Activated CD8-positive, alpha-beta T cell treated with anti-CD3 and anti-CD28 coated beads, Interleukin-2, amount 10 ng/mL, durations not matched to agents 7 days and 5 days (primary cell): Measurements from ENCODE around the gene G0S2. TPM values are rescaled to one million over a fixed set of nuclear protein-coding genes. Genes with fewer than 3 reads are reported as not detected.
"Not testable (repeated sequence)": the region's sequence is repeated elsewhere in the genome, so short reads cannot be mapped to it uniquely, and the experiment has no call there.

ENCODE experiments used
- ATAC-seq: fragments of 150-1000 bp; cut with Tn5 transposase; one replicate; pipeline ENCODE4 v1.10.0; 2021; ENCODE audit warnings: moderate library complexity
- CTCF ChIA-PET: fragments of 350-600 bp; sonication (Branson Sonifier 250); formaldehyde crosslinking; loops from one replicate; lab custom pipeline; 2021; ENCODE audit warnings: antibody characterized with exemption; lab: Charles Lee
- POLR2A ChIA-PET: fragments of 350-600 bp; sonication (Branson Sonifier 250); formaldehyde crosslinking; loops from one replicate; lab custom pipeline; 2021; ENCODE audit warnings: antibody characterized with exemption; lab: Charles Lee
- DNase-seq: peaks from one replicate; pipeline ENCODE4 v3.0.0-alpha.2; 2020
- H3K27ac Mint-ChIP-seq: one replicate; pipeline ENCODE4 v1.8.0; 2021; ENCODE audit warnings: mild to moderate bottlenecking, mixed read lengths
- H3K27me3 Mint-ChIP-seq: one replicate; pipeline ENCODE4 v1.8.0; 2021; ENCODE audit warnings: low read depth, mixed read lengths
- H3K36me3 Mint-ChIP-seq: one replicate; pipeline ENCODE4 v1.8.0; 2021; ENCODE audit warnings: low read depth, mixed read lengths
- H3K4me1 Mint-ChIP-seq: one replicate; pipeline ENCODE4 v1.8.0; 2021; ENCODE audit warnings: low read depth, mixed read lengths
- H3K4me3 Mint-ChIP-seq: one replicate; pipeline ENCODE4 v1.8.0; 2021; ENCODE audit warnings: mild to moderate bottlenecking, mixed read lengths
- H3K9me3 Mint-ChIP-seq: one replicate; pipeline ENCODE4 v1.8.0; 2022; ENCODE audit warnings: mixed read lengths; ENCODE audit not compliant: insufficient read depth
- total RNA-seq, 2 experiments: library from RNA; stranded (reverse); gene quantifications; one replicate each; pipeline ENCODE4 v1.2.3, GENCODE V29; 2021

G0S2 gene
- total RNA-seq, 2 experiments from 2014 or later, result not detected

DNA sequence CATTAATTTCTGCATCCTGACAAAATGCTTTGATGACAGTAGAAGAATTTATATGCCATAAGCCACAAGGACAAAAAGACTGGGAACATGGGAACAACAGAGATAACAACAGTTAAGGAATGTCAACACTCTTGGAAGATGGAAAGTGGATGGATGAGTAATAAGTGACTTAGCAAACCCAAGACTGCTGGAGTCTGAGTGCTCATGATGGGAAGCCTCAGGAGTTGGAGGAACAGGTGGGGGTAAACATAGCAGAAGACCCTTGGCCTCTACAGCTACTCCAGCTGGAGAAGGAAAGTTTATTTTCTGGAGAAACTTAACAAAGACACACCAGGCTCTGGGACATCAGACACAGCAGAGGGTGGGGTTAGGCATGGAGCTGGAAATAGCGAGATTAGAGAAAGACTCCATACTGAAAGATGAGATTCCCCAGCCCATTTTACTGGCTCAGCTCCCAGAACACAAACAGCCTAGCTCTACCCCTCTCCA lies 13.6 kb downstream of the G0S2 start:
- ChIA-PET POLR2A (interaction anchor here (0.6 kb wide), 1 partner anchor 47 kb away, joined by 3 read pairs; no protein-coding TSS in a partner anchor), CTCF (interaction anchor here (1.2 to 3.8 kb wide), 4 partner anchors 59 to 139 kb away, joined by 3 to 19 read pairs (median 10); partner anchors contain the start of gene UTP25)
- Mint-ChIP-seq H3K9me3 (no peaks in the 10 kb centered on the region), H3K36me3 (peaks cover 1% of the 10 kb centered on the region), H3K27me3 (peaks cover 11% of the 10 kb centered on the region), H3K27ac (no peak overlapping the region), H3K4me1 (peaks cover 43% of the 10 kb centered on the region), H3K4me3 (no peak overlapping the region)
- DNase-seq, result no peak
- no peak for ATAC-seq

DNA sequence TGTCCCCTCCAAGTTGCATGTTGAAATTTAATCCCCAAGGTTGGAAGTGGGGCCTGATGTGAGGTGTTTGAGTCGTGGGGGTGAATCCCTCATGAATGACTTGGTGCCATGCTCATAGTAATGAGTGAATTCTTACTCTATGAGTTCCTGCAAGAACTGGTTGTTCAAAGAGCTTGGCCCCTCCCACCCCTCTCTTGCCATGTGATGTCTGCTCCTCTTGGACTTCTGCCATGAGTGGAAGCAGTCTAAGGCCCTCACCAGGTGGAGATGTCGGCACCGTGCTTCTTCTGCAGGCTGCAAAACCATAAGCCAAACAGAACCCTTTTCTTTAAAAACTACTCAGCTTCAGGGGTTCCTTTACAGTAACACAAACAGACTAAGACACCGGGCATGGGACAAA lies 14.3 kb downstream of the G0S2 start:
- ATAC-seq, result no peak
- no peak overlapping the region for H3K4me3 Mint-ChIP-seq
- POLR2A ChIA-PET, result no interaction called here
- H3K27me3 Mint-ChIP-seq, result peaks cover 11% of the 10 kb centered on the region
- no peak overlapping the region for H3K27ac Mint-ChIP-seq
- CTCF ChIA-PET, result interaction anchor here (1.2 to 5.2 kb wide), 6 partner anchors 58 to 139 kb away, joined by 3 to 46 read pairs (median 9); partner anchors contain the start of gene UTP25
- H3K36me3 Mint-ChIP-seq, result peaks cover 1% of the 10 kb centered on the region
- H3K4me1 Mint-ChIP-seq, result peaks cover 44% of the 10 kb centered on the region
- DNase-seq, result no peak
- H3K9me3 Mint-ChIP-seq, result no peaks in the 10 kb centered on the region

DNA sequence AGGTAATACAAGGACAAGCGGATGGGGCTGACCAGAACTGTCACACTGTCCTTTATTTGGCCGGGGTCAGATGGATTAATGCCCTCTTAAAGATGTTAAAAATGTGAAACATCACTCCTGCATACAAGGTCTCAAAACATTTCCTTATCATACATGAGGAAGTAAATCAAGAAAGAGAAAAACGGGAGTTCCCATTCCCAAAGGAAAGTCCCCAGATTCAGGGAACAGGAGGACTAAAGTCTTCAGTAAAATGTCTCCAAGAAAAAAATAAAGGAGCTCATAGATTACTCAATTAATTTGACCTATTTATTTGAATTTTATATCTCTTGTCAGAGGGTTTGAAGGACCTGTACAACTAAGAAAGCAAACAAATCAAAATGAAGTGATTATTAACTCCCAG lies 16.0 kb downstream of the G0S2 start:
- H3K4me3 Mint-ChIP-seq, result no peak overlapping the region
- DNase-seq (no peak), ATAC-seq (no peak)
- CTCF ChIA-PET, result interaction anchor here (1.1 to 5.2 kb wide), 16 partner anchors 14 to 126 kb away, joined by 3 to 46 read pairs (median 5); partner anchors contain the start of genes G0S2 and LAMB3
- H3K4me1 Mint-ChIP-seq, result peaks cover 30% of the 10 kb centered on the region
- peaks cover 8% of the 10 kb centered on the region for H3K27me3 Mint-ChIP-seq
- POLR2A ChIA-PET, result no interaction called here
- H3K9me3 Mint-ChIP-seq, result no peaks in the 10 kb centered on the region
- H3K36me3 Mint-ChIP-seq, result no peaks in the 10 kb centered on the region
- H3K27ac Mint-ChIP-seq, result no peak overlapping the region

DNA sequence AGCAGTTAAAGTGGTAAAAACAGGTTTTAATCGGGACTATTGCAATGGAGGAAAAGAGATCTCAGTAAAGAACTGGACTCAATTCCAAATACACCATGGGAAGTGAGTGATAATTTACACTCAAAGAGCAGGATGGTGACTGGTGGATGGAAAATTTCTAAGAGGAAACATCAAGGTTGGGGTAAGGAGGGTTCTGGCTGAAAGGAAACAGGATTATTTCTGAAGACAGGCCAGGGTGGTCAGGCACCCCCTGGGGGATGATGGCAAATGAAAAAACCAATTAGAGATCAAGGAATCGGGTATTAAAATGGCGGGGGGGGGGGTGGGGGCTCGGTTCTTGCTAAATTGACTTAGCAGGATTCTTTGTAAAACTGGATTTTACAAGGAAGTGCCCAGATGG lies 17.1 kb downstream of the G0S2 start:
- ATAC-seq (no peak), DNase-seq (no peak)
- Mint-ChIP-seq H3K36me3 (no peaks in the 10 kb centered on the region), H3K4me3 (no peak overlapping the region), H3K4me1 (peaks cover 30% of the 10 kb centered on the region), H3K9me3 (no peaks in the 10 kb centered on the region), H3K27me3 (peaks cover 3% of the 10 kb centered on the region), H3K27ac (no peak overlapping the region)
- ChIA-PET POLR2A (no interaction called here), CTCF (interaction anchor here (1.0 to 5.2 kb wide), 30 partner anchors 7 to 125 kb away, joined by 3 to 46 read pairs (median 4); partner anchors contain the start of genes CAMK1G, G0S2, HSD11B1 and LAMB3)

DNA sequence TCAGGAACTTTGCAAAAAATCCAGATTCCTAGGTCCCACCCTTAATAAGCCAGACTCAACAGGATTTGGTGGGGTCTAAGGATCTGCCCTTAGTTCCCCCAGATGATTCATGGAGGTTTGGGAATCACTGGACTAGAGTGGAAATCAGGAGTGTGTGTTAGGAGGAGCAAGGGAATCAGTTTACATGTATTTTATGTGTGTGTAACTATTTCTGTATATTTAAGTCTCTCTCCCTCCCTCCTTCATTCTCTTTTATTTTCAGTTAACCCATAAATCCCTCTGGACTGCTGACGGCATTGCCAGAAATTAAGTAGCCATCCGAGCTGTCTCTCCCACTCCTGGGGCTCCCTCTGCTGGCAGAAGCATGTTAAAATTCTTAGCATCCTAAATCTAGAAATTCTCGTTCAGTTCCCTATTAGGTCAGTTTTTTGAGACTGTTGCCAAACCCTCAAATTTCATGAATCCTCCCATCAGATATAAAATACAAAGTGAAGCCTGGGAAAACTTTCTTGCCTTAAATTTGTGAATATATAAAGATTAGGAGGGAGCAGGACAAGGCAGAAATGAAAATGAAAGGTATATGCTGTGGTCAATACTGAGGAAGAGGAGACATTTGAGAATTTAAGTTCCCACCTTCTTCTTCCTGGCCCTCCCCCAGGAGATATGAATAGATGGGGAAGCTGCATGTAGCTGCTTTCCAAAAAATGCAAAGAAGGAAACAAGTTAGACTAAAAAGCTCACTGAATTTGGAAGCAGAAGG lies 17.7 kb downstream of the G0S2 start:
- Mint-ChIP-seq H3K36me3 (no peaks in the 10 kb centered on the region), H3K27ac (no peak overlapping the region), H3K27me3 (peaks cover 3% of the 10 kb centered on the region), H3K9me3 (no peaks in the 10 kb centered on the region), H3K4me1 (peaks cover 28% of the 10 kb centered on the region), H3K4me3 (peak overlapping the region; percentile 45)
- DNase-seq (peak; percentile 81), ATAC-seq (peak; percentile 68)
- CTCF ChIA-PET, result interaction anchor here (0.6 to 5.2 kb wide), 41 partner anchors 8 to 136 kb away, joined by 3 to 46 read pairs (median 4); partner anchors contain the start of genes CAMK1G, G0S2, HSD11B1 and LAMB3
- POLR2A ChIA-PET, result interaction anchor here (0.5 kb wide), 1 partner anchor 10 kb away, joined by 3 read pairs; no protein-coding TSS in a partner anchor

DNA sequence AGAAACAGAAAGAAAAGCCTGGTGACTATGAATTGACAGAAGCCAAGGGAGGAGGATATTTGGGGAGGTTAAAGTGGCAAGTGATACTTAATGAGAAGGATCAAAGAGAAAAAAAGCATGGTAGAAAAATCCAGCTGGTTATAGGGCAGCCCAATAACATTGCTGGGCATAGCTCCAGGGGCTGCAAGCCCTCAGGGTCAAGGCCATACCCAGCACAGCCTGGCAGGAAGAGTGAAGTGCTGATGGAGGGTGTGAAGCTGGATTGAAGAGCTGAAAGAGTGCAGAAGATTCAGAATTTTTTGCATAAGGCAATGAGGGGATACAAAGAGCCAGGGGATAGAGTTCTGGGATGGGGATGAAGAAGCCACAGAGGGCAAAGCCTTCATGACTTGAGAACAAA lies 21.5 kb downstream of the G0S2 start:
- no peaks in the 10 kb centered on the region for H3K9me3 Mint-ChIP-seq
- no peak overlapping the region for H3K4me3 Mint-ChIP-seq
- peaks cover 28% of the 10 kb centered on the region for H3K4me1 Mint-ChIP-seq
- no peaks in the 10 kb centered on the region for H3K27me3 Mint-ChIP-seq
- no peaks in the 10 kb centered on the region for H3K36me3 Mint-ChIP-seq
- CTCF ChIA-PET, result interaction anchor here (0.7 to 1.7 kb wide), 7 partner anchors 28 to 131 kb away, joined by 3 to 7 read pairs (median 4); no protein-coding TSS in a partner anchor
- ATAC-seq (no peak), DNase-seq (no peak)
- POLR2A ChIA-PET, result no interaction called here
- H3K27ac Mint-ChIP-seq, result peak overlapping the region; percentile 43

DNA sequence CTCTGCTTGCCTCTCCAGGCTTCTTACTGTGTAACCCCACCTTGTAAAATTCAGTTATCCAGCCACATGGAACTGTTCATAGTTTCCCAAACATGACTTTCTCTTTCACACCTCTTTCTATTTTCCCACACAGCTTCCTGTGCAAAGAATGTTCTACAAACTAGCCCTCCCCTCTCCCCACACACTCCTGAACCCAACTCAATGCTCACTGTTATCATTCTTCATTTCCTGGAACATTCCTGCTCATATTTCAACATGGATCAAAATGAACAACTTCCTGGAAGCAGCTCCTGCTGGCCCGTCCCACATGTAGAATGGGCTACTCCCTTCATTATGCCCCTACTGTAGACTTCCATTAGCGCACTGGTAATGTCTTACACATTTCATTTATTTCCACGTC lies 21.9 kb downstream of the G0S2 start:
- ATAC-seq, result no peak
- Mint-ChIP-seq H3K4me1 (peaks cover 28% of the 10 kb centered on the region), H3K9me3 (no peaks in the 10 kb centered on the region), H3K36me3 (no peaks in the 10 kb centered on the region), H3K27ac (no peak overlapping the region), H3K27me3 (no peaks in the 10 kb centered on the region), H3K4me3 (no peak overlapping the region)
- ChIA-PET POLR2A (no interaction called here), CTCF (interaction anchor here (0.9 to 1.9 kb wide), 8 partner anchors 19 to 132 kb away, joined by 3 to 7 read pairs (median 4); no protein-coding TSS in a partner anchor)
- DNase-seq, result no peak

DNA sequence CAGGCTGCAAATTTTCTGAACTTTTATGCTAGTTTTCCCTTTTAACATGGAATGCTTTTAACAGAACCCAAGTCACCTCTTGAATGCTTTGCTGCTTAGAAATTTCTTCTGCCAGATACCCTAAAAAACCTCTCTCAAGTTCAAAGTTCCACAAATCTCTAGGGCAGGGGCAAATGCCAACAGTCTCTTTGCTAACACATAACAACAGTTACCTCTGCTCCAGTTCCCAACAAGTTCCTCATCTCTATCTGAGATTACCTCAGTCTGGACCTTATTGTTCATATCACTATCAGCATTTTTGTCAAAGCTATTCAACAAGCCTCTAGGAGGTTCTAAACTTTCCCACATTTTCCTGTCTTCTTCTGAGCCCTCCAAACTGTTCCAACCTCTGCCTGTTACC lies 25.5 kb downstream of the G0S2 start:
- POLR2A ChIA-PET, H3K4me3 Mint-ChIP-seq, ATAC-seq, H3K27me3 Mint-ChIP-seq, H3K36me3 Mint-ChIP-seq, H3K27ac Mint-ChIP-seq, H3K9me3 Mint-ChIP-seq, DNase-seq: not testable (repeated sequence)
- H3K4me1 Mint-ChIP-seq, result peaks cover 17% of the 10 kb centered on the region
- CTCF ChIA-PET, result interaction anchor here (5.0 kb wide), 1 partner anchor 48 kb away, joined by 23 read pairs; no protein-coding TSS in a partner anchor

DNA sequence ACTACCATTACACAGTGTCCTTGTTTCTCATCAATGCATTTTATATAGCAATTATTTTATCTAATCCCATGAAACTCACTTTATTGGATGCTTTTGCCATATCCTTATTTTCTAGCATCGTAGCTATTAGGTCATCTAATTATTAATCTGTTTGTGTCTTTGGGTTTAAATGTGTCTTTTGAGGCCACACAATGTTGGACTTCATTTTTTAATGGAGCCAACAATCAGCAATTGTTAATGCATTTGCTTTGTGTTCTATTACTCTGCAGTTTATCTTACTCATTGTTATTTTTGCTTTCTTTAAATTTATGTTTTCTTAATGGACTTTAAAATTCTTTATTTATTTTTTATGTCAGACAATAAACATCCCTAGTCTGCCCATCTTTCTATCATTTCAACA lies 27.6 kb downstream of the G0S2 start:
- Mint-ChIP-seq H3K36me3 (no peaks in the 10 kb centered on the region), H3K27me3 (no peaks in the 10 kb centered on the region), H3K27ac (no peak overlapping the region), H3K4me3 (no peak overlapping the region), H3K4me1 (peaks cover 3% of the 10 kb centered on the region), H3K9me3 (no peaks in the 10 kb centered on the region)
- ATAC-seq, result no peak
- ChIA-PET CTCF (interaction anchor here (5.0 kb wide), 1 partner anchor 45 kb away, joined by 23 read pairs; no protein-coding TSS in a partner anchor), POLR2A (interaction anchor here (0.6 kb wide), 1 partner anchor 9 kb away, joined by 3 read pairs; no protein-coding TSS in a partner anchor)
- no peak for DNase-seq

DNA sequence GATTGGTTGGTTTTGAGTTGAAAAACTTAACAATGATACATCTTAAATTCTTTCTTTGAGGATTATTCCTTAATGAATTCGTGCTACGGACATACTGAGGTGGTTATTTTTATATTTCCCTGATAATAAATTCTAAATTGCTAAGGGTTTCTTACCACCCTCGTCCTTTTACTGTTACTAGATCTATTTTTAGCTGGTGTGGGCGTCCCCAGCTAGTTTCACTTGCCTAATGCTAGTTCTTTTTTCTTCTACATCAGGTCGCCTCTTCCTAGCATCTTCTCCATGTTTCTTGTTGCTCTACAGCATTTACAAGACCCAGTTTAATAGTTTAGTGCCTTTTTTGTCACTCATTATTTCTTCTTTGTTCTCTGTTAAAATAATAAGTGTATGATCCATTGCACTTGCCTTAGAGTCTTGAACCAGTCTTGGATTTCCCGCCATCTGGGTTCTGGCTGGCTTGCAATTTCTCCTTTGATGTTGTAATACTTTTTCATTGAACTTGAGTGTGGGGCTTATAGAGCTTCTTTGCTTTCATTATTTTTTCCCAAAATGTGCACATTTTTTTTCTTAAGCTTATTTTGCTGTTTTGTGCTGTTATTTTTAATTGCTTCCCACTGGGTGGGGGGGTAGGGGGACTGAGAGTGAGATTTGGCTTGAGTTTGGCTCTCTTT lies 28.8 kb downstream of the G0S2 start:
- ChIA-PET POLR2A (no interaction called here), CTCF (interaction anchor here (1.0 to 5.0 kb wide), 5 partner anchors 11 to 134 kb away, joined by 3 to 23 read pairs (median 5); no protein-coding TSS in a partner anchor)
- Mint-ChIP-seq H3K27ac (no peak overlapping the region), H3K4me3 (no peak overlapping the region), H3K36me3 (no peaks in the 10 kb centered on the region), H3K27me3 (no peaks in the 10 kb centered on the region), H3K9me3 (no peaks in the 10 kb centered on the region), H3K4me1 (peaks cover 3% of the 10 kb centered on the region)
- ATAC-seq, result no peak
- DNase-seq, result no peak

DNA sequence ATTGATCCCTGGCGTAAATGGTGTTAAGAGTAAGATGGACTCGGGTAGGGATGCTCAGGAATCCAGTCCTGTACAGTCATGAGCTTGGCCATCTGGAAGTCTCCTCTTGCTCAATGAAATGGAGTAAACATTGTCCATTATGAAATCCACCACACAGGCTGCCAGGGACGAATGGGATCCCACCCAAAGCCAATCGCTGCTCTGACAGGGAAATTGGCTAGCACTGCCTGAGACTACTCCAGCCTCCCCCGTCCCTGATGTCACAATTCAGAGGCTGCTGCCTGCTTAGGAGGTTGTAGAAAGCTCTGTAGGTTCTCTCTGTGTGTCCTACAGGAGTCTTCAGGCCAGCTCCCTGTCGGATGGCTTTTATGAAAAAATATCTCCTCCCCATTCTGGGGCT lies 29.4 kb downstream of the G0S2 start, which contains the start of gene HSD11B1:
TSS of gene HSD11B1 (plus strand) at position 263 of the 400 bp plus-strand sequence. CDS start at position 360, 97 bp downstream.
- Mint-ChIP-seq H3K27ac (no peak within 1 kb of the TSS), H3K9me3 (no peaks in the 10 kb centered on the region), H3K4me3 (no peak within 1 kb of the TSS), H3K4me1 (peaks cover 3% of the 10 kb centered on the region), H3K27me3 (no peaks in the 10 kb centered on the region), H3K36me3 (no peaks in the 10 kb centered on the region)
- ChIA-PET POLR2A (no interaction called here), CTCF (interaction anchor here (1.0 to 1.7 kb wide), 3 partner anchors 12 to 135 kb away, joined by 3 to 5 read pairs (median 4); no protein-coding TSS in a partner anchor)
- ATAC-seq, result no peak
- no peak for DNase-seq
